K562 treated with DMSO at 1 percent for 48 hours (cell line): Measurements from ENCODE around the gene SPATA12. TPM values are rescaled to one million over a fixed set of nuclear protein-coding genes. Genes with fewer than 3 reads are reported as not detected.

Experiments
- total RNA-seq: library from RNA; unstranded; fragments of 300-600 nt; gene quantifications from 2 replicates; pipeline ENCODE4 v1.2.3, GENCODE V29; 2022; ENCODE audit warnings: low replicate concordance; ENCODE audit errors: extremely low read depth

Gene SPATA12
- total RNA-seq: not detected in 2 replicates

GRCh38 chr3:57060089-57060821 lies at the start of gene SPATA12:
TSS of gene SPATA12 (plus strand) at chr3:57060664. CDS start at chr3:57073695, 13,031 bp downstream.

Other genes starting within 250 kb of the SPATA12 start
- not detected in 2 replicates for gene IL17RD, start 104.7 kb downstream of the SPATA12 start, total RNA-seq
- not detected in 2 replicates for gene HESX1, start 139.3 kb downstream of the SPATA12 start, total RNA-seq
- gene APPL1, start 167.1 kb downstream of the SPATA12 start, total RNA-seq: not detected in 2 replicates
- not detected in 2 replicates for gene ASB14, start 232.0 kb downstream of the SPATA12 start, total RNA-seq